Hypothalamus (tissue), 51 donors: ENCODE measurements around the gene BRD9.
"Not testable (repeated sequence)": the region's sequence is repeated elsewhere in the genome, so short reads cannot be mapped to it uniquely, and the experiment has no call there.

ENCODE experiments used
- DNase-seq, 51 donors: peaks; one replicate each; lab custom pipeline; 2025; lab: John Stamatoyannopoulos, UW

The BRD9 gene

GRCh38 chr5:847736-848135 is 44.9 kb downstream of the BRD9 start:
- DNase-seq, result not testable (repeated sequence)

GRCh38 chr5:847212-847611 is 45.4 kb downstream of the BRD9 start:
- not testable (repeated sequence) for DNase-seq

- DNase-seq, result not testable (repeated sequence)
These were observed 46.0 kb downstream of the BRD9 start for GRCh38 chr5:846602-847091.

- not testable (repeated sequence) for DNase-seq
These were observed 46.7 kb downstream of the BRD9 start for GRCh38 chr5:845676-846601.

GRCh38 chr5:845031-845675 is 47.4 kb downstream of the BRD9 start:
- not testable (repeated sequence) for DNase-seq

GRCh38 chr5:844426-844825 is 48.2 kb downstream of the BRD9 start:
- DNase-seq, result not testable (repeated sequence)

GRCh38 chr5:843926-844325 is 48.7 kb downstream of the BRD9 start:
- not testable (repeated sequence) for DNase-seq

- DNase-seq, result not testable (repeated sequence)
These were observed 49.2 kb downstream of the BRD9 start for GRCh38 chr5:843371-843770.

GRCh38 chr5:842402-843221 is 50.0 kb downstream of the BRD9 start:
- not testable (repeated sequence) for DNase-seq

- not testable (repeated sequence) for DNase-seq
These were observed 50.8 kb downstream of the BRD9 start for GRCh38 chr5:841531-842401.

GRCh38 chr5:840974-841435 is 51.6 kb downstream of the BRD9 start:
- DNase-seq, result not testable (repeated sequence)

- DNase-seq, result not testable (repeated sequence)
These were observed 52.3 kb downstream of the BRD9 start for GRCh38 chr5:840118-840973.

GRCh38 chr5:838431-838851 is 54.2 kb downstream of the BRD9 start:
- not testable (repeated sequence) for DNase-seq

GRCh38 chr5:837621-838121 is 54.9 kb downstream of the BRD9 start:
- not testable (repeated sequence) for DNase-seq

GRCh38 chr5:835933-836612 is 56.5 kb downstream of the BRD9 start:
- DNase-seq, result not testable (repeated sequence)

GRCh38 chr5:834013-834412 is 58.6 kb downstream of the BRD9 start:
- not testable (repeated sequence) for DNase-seq

GRCh38 chr5:828194-828593 is 64.4 kb downstream of the BRD9 start:
- not testable (repeated sequence) for DNase-seq

- not testable (repeated sequence) for DNase-seq
These were observed 67.1 kb downstream of the BRD9 start for GRCh38 chr5:825544-825943.
